Uterus (tissue), 4 donors: ENCODE measurements around the gene FGB. TPM values are rescaled to one million over a fixed set of nuclear protein-coding genes. Genes with fewer than 3 reads are reported as not detected.
"Not testable (repeated sequence)": the region's sequence is repeated elsewhere in the genome, so short reads cannot be mapped to it uniquely, and the experiment has no call there.

Source experiments
- DNase-seq, 2 donors: peaks; one replicate each; pipeline ENCODE4 v3.0.0-alpha.2; 2019 to 2020
- H3K27ac ChIP-seq, 2 donors: fragments of 200-600 bp; sonication (generic); 1 replicate in 1 of 2; 2 replicates in 1 of 2; pipeline ENCODE4 v1.5.1; 2016 to 2018
- H3K27me3 ChIP-seq, 2 donors: fragments of 200-600 bp; sonication (generic); one replicate each; pipeline ENCODE4 v1.5.1; 2018 to 2019; ENCODE audit warnings: control low read depth in 1 of 2
- H3K36me3 ChIP-seq, 2 donors: fragments of 200-600 bp; sonication (generic); one replicate each; pipeline ENCODE4 v1.5.1; 2019; ENCODE audit warnings: control low read depth in 1 of 2
- H3K4me1 ChIP-seq, 2 donors: fragments of 200-600 bp; sonication (generic); one replicate each; pipeline ENCODE4 v1.5.1; 2018 to 2019; ENCODE audit warnings: control low read depth in 1 of 2
- H3K4me3 ChIP-seq, 2 donors: fragments of 200-600 bp; sonication (generic); 1 replicate in 1 of 2; 2 replicates in 1 of 2; pipeline ENCODE4 v1.5.1; 2018 to 2019; ENCODE audit warnings: mild to moderate bottlenecking in 1 of 2
- H3K9me3 ChIP-seq, 2 donors: fragments of 200-600 bp; sonication (generic); one replicate each; pipeline ENCODE4 v1.5.1; 2019; ENCODE audit warnings: control low read depth in 1 of 2
- CTCF ChIP-seq, 4 experiments: fragments of 200-600 bp in 2 of 4; fragments of 450-650 bp in 2 of 4; sonication (generic) in 2 of 4; IDR thresholded peaks; one replicate each; pipeline ENCODE4 v1.5.1; 2016 to 2019; ENCODE audit warnings: antibody characterized with exemption in 4 of 4, mild to moderate bottlenecking in 2 of 4, moderate library complexity in 1 of 4
- POLR2A ChIP-seq, 2 donors: fragments of 450-650 bp; IDR thresholded peaks; one replicate each; pipeline ENCODE4 v1.6.1; 2016; ENCODE audit warnings: antibody characterized with exemption in 2 of 2, mild to moderate bottlenecking in 1 of 2, moderate library complexity in 1 of 2
- intact Hi-C: fragments of 100-400 bp; cut with DNase I; formaldehyde crosslinking; loops from one replicate; pipeline ENCODE4 v1.15.1; 2023; ENCODE audit warnings: low total_unique reads
- total RNA-seq, 4 donors: library from RNA; depleted of rRNA in 3 of 4; stranded (reverse); fragments of >200 nt in 3 of 4; gene quantifications; one replicate each; pipeline versions ENCODE4 v1.1.0 to v1.2.4, GENCODE V29; 2014 to 2023
- donor health status: DM: yes; HTN: yes; CAD: no.

FGB gene
- total RNA-seq, 4 donors from 2014 or later = 1.1 TPM; not detected in 3

- no peaks in the 10 kb centered on the region for H3K4me1 ChIP-seq
- intact Hi-C loops = no loop called here
- TF ChIP-seq CTCF (IDR thresholded peaks at IDR 0.05) (no peak), POLR2A (IDR thresholded peaks at IDR 0.05) (no peak)
- no peaks in the 10 kb centered on the region for H3K27me3 ChIP-seq
- DNase-seq = no peak
- H3K36me3 ChIP-seq = no peaks in the 10 kb centered on the region
- no peak overlapping the region for H3K27ac ChIP-seq
- no peak overlapping the region for H3K4me3 ChIP-seq
- no peaks in the 10 kb centered on the region for H3K9me3 ChIP-seq
Measured at GRCh38 chr4:154595807-154596206, 33.0 kb downstream of the FGB start.

- DNase-seq, H3K27me3 ChIP-seq, H3K4me3 ChIP-seq, H3K36me3 ChIP-seq, H3K4me1 ChIP-seq, H3K9me3 ChIP-seq, H3K27ac ChIP-seq, intact Hi-C loops: not testable (repeated sequence)
Measured at GRCh38 chr4:154597281-154597680, 34.5 kb downstream of the FGB start.

- H3K4me1 ChIP-seq = no peaks in the 10 kb centered on the region
- H3K27me3 ChIP-seq = no peaks in the 10 kb centered on the region
- H3K27ac ChIP-seq = no peak overlapping the region
- H3K36me3 ChIP-seq = no peaks in the 10 kb centered on the region
- no peak overlapping the region for H3K4me3 ChIP-seq
- intact Hi-C loops = no loop called here
- no peaks in the 10 kb centered on the region for H3K9me3 ChIP-seq
- TF ChIP-seq POLR2A (IDR thresholded peaks at IDR 0.05) (no peak), CTCF (IDR thresholded peaks at IDR 0.05) (no peak)
- no peak for DNase-seq
Measured at GRCh38 chr4:154597798-154598774, 35.3 kb downstream of the FGB start.

GRCh38 chr4:154602404-154603020 lies 39.7 kb downstream of the FGB start:
- Histone ChIP-seq H3K4me1 (no peaks in the 10 kb centered on the region), H3K36me3 (no peaks in the 10 kb centered on the region), H3K4me3 (no peak overlapping the region), H3K9me3 (no peaks in the 10 kb centered on the region), H3K27ac (no peak overlapping the region), H3K27me3 (no peaks in the 10 kb centered on the region)
- no peak for DNase-seq
- TF ChIP-seq POLR2A (IDR thresholded peaks at IDR 0.05) = no peak
- no peak for TF ChIP-seq CTCF (IDR thresholded peaks at IDR 0.05)
- intact Hi-C loops = no loop called here

- no peak for TF ChIP-seq POLR2A (IDR thresholded peaks at IDR 0.05)
- TF ChIP-seq CTCF (IDR thresholded peaks at IDR 0.05) = no peak
Measured at GRCh38 chr4:154603033-154603943, 40.5 kb downstream of the FGB start.

More at GRCh38 chr4:154603033-154603943, 40.5 kb downstream of the FGB start:
- Histone ChIP-seq H3K27me3 (no peaks in the 10 kb centered on the region), H3K4me1 (no peaks in the 10 kb centered on the region), H3K27ac (no peak overlapping the region), H3K4me3 (no peak overlapping the region), H3K9me3 (no peaks in the 10 kb centered on the region), H3K36me3 (no peaks in the 10 kb centered on the region)
- no peak for DNase-seq
- intact Hi-C loops = no loop called here
